ENCODE data around the gene LRRTM1.

LRRTM1 gene

DNA sequence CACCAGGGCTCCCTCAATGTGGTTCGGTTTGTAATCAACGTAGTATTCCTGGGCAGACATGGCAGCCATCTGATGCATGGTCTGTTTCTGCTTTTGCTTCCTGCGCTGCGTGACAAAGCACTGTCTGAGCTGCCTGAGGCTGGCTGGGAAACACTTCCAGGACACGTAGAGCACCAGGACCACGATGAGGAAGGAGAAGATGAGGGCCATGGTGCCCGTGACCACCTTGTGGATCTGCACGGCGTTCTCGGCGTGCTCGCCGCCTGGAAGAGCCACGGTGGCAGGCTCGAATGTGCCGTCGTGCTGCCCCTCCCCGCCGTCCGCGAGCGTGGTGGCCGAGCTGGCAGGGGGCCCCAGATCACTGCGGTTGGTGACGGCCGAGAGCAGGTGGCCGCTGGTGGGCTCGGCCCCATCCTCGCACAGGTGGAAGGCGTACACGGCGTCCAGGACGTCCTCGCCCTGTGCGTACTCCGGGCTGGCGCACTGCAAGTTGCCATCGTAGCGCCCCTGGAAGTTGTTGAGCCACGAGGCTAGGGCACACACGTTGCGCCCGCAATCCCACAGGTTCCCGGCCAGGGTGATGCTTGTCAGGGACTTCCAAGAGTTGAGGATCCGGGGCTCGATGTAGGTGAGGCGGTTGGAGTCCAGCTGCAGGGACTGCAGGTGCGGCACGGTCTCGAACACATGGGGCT is 2.1 kb downstream of the LRRTM1 start:
- DNase-seq (ENCODE audit: low read depth in 2 of 3, low spot score in 2 of 3), result no peak

DNA sequence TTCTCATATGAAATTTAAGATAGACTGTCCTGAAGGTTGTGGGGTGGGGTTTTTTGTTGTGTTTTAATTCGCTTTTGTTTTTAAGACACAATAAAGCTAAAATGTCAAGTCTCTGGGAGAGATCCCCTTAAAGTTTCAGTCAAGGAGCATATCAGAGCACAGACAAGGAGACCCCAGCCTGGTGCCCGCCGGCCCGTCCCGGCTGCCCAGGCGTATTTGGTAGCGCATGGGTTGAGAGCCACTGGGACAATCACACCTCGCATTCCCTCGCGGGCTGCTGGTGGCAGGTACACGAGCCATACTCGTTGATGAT is 2.6 kb downstream of the LRRTM1 start:
- no peak for DNase-seq (ENCODE audit: low read depth in 2 of 3, low spot score in 2 of 3)

DNA sequence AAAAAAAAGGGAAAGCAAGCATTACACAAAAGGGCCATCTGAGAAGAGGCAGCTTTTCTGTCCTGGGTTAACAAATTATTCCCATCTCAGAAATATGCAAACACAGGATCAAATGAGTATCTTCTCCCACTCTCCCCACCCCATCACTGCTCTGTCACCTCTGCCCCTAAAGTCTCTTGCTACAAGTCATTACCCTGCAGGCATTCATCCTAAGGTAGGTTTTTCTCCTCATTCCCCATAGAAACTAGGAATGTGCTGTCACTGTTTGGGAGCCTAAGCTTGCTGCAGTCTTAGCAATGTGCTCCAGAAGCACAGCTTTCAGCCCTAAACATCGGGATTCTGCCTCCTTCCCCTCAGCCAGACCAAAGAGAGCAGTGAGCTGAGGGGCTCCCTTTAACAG is 3.6 kb downstream of the LRRTM1 start:
- no peak for DNase-seq (ENCODE audit: low read depth in 2 of 3, low spot score in 2 of 3)

DNA sequence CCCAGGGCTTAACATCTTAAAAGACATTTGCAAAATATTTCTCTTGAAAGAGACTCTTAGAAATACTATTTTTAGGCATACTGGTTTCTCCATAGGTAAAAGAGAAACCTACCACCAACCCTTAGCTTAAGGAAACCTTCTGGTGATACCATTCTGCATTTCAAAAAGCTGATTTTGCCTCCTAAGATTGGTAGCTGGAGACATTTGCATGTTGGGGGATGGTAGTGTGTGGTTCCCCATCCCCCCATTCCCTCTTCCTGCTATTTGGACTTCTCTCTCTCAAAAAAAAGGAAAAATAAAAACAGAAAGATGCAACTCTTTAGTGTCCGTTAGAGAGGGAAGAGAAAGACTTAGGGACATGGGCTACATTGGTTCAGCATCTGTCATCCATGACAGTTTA is 4.2 kb downstream of the LRRTM1 start:
- DNase-seq (ENCODE audit: low read depth in 2 of 3, low spot score in 2 of 3), result no peak

DNA sequence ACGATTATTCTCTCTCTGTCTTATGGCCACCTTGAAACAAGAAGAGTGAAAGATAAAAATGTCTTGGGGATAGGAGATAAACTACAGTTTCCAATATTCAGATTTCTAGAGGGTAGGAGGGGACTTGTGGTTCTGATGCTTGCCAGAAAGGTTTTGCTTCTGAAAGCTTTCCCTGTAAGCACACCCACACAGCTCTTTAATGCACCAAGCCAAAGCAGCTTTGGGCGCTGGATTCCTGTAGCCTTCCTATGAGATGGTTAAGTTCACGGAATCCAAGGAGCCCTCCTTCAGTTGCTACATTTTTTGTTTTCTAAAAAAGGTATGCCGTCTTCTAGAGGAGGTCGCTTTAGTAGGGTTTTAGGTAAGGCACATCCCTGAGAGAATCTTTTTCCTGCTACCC is 4.9 kb downstream of the LRRTM1 start:
- no peak for DNase-seq (ENCODE audit: low read depth in 2 of 3, low spot score in 2 of 3)

DNA sequence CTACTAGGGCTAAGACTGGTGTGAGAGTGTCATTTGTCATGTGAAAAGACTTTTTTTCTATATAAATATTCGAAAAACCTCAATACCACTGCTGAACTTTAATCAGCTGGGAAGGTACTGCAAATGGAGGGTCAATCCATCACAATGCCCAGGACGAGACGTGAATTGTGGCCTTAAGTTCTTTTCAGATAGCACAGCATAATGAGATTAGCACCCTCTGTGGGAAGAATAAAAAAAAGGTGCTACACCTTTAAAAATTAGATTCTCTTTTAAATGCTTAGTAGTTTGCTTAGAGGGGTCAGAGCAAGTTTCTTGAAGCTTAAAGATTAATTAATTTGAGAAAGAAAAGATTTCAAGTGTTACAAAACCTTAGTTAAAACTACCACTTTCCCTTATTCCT is 5.6 kb downstream of the LRRTM1 start:
- DNase-seq (ENCODE audit: low read depth in 2 of 3, low spot score in 2 of 3), result no peak

DNA sequence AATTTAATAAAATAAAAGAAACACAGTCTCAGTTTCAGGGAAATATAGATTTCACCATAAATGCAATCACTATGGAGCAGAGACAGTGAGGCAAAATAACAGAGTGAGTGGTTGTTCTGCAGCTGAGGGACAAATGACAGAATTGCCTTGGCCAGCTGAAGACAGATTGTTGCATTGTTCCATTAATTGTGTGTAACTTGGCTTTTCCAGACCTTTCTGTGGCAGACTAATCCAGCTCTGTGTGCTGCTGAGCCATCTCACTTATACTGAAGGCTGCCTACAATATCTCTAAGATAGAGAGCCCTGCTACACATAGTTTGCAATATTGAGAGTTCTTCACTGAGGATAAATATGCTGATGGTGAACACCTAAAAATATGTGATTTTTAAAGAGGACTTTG is 11.5 kb downstream of the LRRTM1 start:
- DNase-seq (ENCODE audit: low read depth in 2 of 3, low spot score in 2 of 3), result no peak

DNA sequence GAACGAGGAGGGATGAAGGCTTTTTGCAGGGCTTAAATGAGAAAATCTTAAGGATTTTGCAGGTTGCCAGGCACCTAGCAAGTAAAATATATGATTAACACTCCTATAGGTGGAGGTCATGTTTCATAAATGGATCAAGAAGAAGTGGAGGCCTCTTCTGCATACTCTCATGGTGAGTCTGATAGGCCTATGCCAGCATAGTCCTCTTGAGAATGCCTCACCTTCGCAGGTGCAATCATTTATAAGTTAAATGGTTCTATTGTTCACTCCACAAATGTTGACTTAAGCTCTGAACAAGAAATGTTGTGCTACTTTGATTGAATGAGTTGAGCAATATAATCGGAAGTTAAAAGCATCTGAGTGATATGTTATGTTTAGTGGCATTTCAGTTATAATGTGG is 12.1 kb downstream of the LRRTM1 start:
- no peak for DNase-seq (ENCODE audit: low read depth in 2 of 3, low spot score in 2 of 3)

DNA sequence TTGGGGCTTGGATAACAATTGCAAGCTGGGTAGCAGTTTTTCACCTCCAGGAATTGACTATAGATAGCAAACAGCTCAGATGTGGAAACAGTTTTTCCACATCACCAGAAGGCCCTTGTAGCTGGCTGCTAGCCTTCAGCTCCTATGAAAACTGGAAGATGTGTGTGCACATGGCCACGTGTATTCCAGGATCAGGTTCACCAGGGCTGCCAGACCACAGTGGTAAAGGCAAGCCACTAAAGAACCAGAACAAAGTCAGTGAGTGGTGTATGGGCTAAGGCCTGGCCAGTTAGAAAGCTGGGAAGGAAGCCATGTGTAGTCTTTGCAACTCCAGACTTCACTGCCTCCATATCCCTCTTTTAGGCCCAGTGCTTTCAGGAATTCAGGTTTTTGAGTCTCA is 12.9 kb downstream of the LRRTM1 start:
- DNase-seq (ENCODE audit: low read depth in 2 of 3, low spot score in 2 of 3), result no peak

DNA sequence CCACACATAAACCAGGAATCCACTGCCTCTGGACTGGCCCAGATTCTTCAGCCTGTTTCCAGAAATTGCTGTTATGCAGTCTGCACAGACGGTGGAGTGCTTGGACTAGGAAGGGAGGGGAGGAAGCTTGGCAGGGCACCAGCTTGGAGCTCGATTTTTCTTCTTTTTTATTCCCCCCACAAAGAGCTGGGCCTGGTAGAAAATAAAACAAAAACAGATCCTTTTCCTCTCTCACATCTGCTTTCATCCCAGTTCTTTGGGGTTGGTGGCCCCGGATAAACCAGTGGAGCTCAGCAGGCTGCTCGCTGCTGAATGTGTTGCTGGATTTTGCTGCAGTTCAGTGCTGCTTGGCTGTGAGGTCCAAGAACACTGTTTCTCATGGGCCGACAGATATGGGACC is 16.0 kb downstream of the LRRTM1 start:
- no peak for DNase-seq (ENCODE audit: low read depth in 2 of 3, low spot score in 2 of 3)

DNA sequence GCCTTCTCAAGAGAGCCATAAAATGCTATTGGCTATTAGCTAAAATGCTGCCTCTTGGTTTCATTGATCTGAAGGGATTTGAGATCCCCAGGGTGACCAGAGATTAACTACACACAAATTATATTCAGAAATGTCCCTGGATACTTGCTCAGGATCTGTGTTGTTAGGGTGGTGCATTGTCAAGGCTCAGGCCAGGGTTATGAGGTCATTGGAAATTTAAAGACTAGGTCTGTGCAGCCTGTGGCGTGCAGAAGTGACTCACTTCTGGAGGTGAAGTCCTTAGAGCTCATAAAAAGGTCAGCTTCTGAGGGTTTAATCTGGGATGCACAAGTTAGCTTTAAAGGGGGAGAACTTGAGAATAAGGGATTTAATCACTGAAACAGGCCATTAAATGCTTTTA is 23.5 kb downstream of the LRRTM1 start:
- no peak for DNase-seq (ENCODE audit: low read depth in 2 of 3, low spot score in 2 of 3)

DNA sequence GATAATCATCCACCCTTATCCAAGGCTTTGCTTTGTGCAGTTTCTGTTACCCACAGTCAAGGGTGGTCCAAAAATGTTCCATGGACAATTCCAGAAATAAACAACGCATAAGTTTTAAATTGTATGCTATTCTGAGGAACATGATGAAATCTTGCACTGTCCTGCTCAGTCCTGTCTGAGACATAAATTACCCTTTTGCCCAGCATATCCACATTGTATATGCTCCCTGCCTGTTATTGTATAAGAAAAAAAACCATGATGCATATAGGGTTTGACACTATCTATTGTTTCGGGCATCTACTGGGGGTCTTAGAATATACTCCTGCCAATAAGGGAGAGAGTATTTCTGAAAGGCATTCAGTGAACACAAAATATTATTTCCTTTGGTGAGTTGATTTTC is 24.0 kb downstream of the LRRTM1 start:
- DNase-seq (ENCODE audit: low read depth in 2 of 3, low spot score in 2 of 3), result no peak

DNA sequence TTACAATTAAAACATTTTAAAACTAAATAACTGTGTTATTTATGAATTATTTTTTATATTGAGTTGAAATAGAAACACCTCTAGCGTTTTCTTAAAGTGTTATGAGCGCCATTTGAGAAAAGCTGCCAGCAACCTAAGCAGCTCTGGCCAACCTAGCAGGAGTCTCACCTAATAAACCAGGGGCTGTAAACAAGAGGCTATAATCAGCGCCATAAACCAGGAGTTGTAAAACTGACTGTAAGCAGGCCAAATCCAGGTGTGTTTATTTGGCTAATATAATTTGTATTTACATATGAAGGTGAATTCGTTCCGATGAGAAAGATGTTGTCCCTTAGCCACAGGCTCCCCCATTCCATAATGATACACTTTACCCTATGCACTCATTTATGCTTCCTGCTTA is 34.7 kb downstream of the LRRTM1 start:
- no peak for DNase-seq (ENCODE audit: low read depth in 2 of 3, low spot score in 2 of 3)

DNA sequence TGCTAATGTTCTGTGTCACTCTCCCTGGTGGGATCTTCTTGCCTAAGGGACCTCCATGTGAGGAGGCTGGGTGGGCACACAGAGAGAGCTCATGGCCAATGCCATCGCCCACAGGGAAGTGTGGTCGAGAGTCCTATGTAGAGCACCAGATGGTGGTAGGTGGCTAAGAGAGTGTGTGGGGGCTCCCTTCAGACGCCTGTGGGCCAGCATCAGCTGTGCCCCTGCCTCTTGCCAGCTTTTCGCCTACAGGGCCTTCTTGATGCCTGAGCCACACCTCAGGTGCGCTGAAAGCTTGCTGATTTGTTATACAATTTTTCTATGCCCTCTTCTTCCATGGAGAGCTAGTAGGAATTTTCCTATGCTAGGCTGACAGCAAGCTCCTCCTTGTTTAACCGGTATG is 38.3 kb downstream of the LRRTM1 start:
- no peak for DNase-seq (ENCODE audit: low read depth in 2 of 3, low spot score in 2 of 3)

DNA sequence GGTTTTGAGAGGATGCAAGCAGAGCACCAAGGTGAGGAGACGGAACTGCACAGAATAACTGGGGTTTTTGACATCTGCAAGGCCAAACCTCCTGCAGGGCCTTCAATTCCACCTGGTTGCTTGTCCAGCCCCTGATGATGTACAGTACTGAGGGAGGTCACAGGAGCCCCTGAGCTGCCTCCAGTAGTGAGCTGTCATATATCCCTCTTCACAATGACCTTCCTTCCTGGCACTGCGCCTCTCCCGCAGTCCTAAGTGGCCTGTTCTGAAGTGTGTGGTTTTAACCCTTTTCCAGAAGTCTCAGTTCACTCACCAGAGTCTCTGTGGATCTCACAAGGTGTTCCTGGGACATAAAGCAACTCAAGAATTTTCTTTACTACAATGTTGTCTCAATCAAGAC is 45.3 kb downstream of the LRRTM1 start:
- DNase-seq (ENCODE audit: low read depth in 2 of 3, low spot score in 2 of 3), result no peak

DNA sequence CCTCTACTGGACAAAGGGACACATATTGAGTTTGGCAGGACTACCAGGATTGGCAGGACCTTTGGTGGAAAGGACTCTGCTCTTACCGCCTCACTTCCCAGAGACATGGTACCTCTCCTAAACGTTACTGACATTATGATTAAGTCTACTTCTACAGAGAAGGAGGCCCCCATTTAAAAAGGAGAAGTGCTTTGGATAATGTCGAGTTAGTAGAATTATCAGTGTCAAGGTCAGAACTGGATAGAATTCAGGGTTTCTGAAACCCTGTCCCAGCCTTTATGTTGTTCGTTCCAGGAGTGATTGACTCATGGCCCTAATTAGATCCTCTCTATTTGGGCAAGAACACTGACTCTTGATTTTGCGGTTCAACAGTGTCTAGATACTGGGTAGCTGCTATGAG is 45.8 kb downstream of the LRRTM1 start:
- no peak for DNase-seq (ENCODE audit: low read depth in 2 of 3, low spot score in 2 of 3)

DNA sequence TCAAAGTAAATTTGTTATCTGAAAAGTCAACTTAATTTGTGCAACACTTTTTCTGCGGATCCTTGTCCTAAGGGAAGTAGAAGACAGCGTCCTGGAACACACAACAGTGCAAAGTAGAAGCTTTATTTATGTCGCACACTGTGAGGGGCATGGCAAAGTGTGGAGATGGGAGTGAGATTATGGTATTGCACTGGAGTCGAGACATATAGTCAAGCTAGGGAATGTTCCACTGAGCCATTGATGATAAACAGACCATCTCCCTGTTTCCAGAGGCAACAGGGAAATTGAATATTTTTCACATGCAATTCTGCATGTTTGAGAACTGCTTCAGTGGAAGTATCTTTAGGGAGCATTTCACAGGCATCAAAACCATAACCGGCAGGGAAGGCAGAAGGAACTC is 46.2 kb downstream of the LRRTM1 start:
- no peak for DNase-seq (ENCODE audit: low read depth in 2 of 3, low spot score in 2 of 3)

DNA sequence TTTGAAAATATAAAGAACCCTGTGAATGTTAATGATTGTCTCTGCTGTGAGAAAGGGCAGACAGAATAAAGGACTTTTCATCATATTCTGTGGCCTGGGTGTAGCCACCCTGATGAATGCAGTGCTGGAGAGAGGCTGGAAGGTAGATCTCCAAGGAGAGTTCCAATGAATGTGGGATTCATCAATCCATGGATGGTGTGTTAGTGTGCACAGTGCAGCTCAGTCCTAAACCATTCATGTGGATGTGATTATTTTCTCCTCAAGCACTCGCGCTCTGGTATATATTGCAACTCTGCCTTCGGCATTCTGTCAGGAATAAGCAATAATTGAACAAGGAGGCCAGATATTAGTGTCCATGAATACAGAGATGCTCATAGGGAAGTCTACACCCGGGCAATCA is 47.1 kb downstream of the LRRTM1 start:
- no peak for DNase-seq (ENCODE audit: low read depth in 2 of 3, low spot score in 2 of 3)

DNA sequence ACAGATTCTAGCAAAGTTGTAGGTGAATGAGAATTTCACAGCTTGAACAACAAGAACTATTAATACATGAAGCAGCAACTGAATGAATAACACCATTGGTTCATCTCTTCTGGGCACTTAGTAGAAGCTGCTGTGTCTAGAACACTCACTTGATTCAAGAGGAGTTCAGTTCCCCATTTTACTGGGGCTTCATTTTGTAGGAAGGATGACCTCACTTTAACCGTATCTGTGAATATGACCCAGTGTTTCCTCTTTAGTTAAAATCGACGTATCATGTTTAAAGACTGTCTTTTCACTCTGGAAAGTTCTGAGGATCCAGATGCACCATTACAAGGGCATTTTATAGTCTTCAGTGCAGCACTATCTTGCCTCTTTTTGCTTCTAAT is 47.8 kb downstream of the LRRTM1 start:
- no peak for DNase-seq (ENCODE audit: low read depth in 2 of 3, low spot score in 2 of 3)

DNA sequence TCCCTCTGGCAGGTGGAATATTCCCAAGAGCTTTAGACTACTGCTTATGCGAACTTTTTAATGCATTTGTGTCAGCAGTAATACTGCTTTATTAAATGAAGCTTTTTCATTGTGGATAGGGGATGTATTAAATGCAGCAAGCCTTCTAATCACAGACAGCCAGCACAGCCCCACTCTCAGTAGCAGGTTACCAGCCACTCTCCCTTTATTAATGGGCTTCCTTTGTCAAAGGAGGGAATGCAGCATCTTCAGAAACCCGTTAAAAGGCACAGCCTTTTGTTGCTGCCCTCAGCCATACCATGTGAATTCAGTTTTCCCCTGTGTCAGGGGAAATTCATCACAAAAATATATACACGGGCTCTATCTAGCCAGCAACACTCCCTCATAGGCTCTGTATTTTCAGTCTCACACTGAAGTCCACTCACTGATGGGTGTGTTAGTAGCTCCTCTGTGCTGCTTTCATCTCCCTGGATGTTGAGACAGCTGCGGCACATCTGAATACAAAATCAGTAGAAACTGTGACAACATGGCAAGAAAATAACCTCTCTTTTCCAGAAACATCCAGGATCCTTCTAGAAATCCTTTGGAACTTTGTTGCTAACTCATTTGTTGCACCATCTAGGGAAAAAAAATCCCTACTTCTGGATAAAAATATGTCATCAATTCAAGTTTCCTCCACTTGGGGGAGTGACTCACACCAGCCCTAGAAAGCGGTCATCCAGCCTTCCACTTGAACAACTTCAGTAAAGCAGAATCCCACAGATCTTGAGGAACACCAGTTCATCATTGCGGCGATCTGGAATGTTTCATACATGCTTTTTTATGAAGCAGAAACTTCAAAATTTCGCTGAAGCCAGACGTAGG is 48.4 kb downstream of the LRRTM1 start:
- no peak for DNase-seq (ENCODE audit: low read depth in 2 of 3, low spot score in 2 of 3)

DNA sequence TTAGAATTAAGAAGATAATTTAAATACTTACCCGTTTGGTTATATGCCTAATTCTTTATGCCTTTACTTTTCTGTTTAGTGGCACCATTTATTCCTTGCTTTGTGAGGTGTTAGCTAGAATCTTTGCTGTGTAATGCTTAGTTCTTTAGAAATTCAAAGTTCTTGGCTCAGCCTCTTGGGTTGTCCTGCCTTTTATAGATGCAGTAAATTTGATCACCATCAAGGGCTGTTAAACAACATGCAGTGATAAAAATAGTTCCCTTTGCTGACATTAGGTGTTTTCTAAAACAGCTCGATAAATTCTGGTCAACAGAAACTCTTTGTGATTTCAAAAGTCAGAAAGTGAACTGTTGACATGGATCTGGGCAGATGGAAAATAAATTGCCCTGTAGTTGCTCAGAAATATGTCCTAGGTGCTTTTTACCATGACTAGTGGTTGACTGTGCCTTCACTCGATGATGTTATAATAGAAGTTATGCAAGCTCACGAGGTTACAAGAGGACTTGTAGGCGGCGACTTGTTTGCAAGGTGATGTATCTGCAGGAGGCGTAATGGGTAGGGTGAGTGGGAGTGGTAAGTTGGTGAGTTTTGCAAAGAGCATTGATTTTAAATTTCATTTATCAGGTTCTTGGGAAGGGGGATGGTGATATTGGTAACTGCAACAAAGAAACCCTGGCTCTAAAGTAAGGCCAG is 52.1 kb downstream of the LRRTM1 start:
- DNase-seq (ENCODE audit: low read depth in 2 of 3, low spot score in 2 of 3), result no peak
